SK-N-SH (cell line): ENCODE results near the gene AP3D1. TPM values are rescaled to one million over a fixed set of nuclear protein-coding genes. Genes with fewer than 3 reads are reported as not detected.

Experiments
- CTCF ChIA-PET: fragments of 300-600, 350-600 bp; formaldehyde crosslinking; extraction: SDS; loops from one replicate; lab custom pipeline; 2021; lab: Yijun Ruan, JAX
- POLR2A ChIA-PET: fragments of 350-600 bp; sonication (Branson Sonifier 250); formaldehyde crosslinking; extraction: SDS; loops from one replicate; lab custom pipeline; 2020; ENCODE audit warnings: antibody characterized with exemption, inconsistent platforms; lab: Yijun Ruan, JAX
- DNase-seq: peaks from one replicate; pipeline ENCODE4 v3.0.0; 2012
- H2AFZ ChIP-seq: fragments of 200-600 bp; sonication (generic); 2 replicates; pipeline ENCODE4 v1.8.1; 2016; ENCODE audit warnings: antibody characterized with exemption, mild to moderate bottlenecking, low read depth
- H3F3A ChIP-seq: fragments of 200-600 bp; sonication (generic); replicated peaks from 2 replicates; pipeline ENCODE3; 2016; ENCODE audit warnings: antibody characterized with exemption, mild to moderate bottlenecking; ENCODE audit not compliant: insufficient read depth
- H3K27ac ChIP-seq, 2 experiments: fragments of 200-500 bp in 1 of 2; fragments of 200-600 bp in 1 of 2; sonication (Bioruptor generic) in 1 of 2; sonication (generic), shearing (Covaris generic) in 1 of 2; 2 replicates each; pipeline versions ENCODE4 v1.5.1 to v1.6.1; 2014 to 2016; ENCODE audit warnings: low read depth in 2 of 2, inconsistent platforms in 1 of 2, low read length in 1 of 2, mild to moderate bottlenecking in 1 of 2, mixed read lengths in 1 of 2
- H3K27me3 ChIP-seq: fragments of 200-600 bp; sonication (generic), shearing (Covaris generic); 2 replicates; pipeline ENCODE4 v1.6.1; 2016; ENCODE audit warnings: mixed run types; ENCODE audit not compliant: insufficient read depth
- H3K36me3 ChIP-seq, 2 experiments: fragments of 200-500 bp in 1 of 2; fragments of 200-600 bp in 1 of 2; sonication (Bioruptor generic) in 1 of 2; sonication (generic) in 1 of 2; replicated peaks in 1 of 2; 2 replicates each; pipeline versions ENCODE3 to v1.5.1; 2014 to 2016; ENCODE audit warnings: low read length in 1 of 2, mild to moderate bottlenecking in 1 of 2; ENCODE audit not compliant: insufficient read depth in 2 of 2, control insufficient read depth in 1 of 2
- H3K4me1 ChIP-seq, 2 experiments: fragments of 200-500 bp in 1 of 2; fragments of 200-600 bp in 1 of 2; sonication (Bioruptor generic) in 1 of 2; sonication (generic), shearing (Covaris generic) in 1 of 2; 2 replicates each; pipeline versions ENCODE4 v1.5.1 to v1.6.1; 2014 to 2016; ENCODE audit warnings: low read depth in 1 of 2, low read length in 1 of 2, mixed run types in 1 of 2; ENCODE audit not compliant: insufficient read depth in 2 of 2, control insufficient read depth in 1 of 2
- H3K4me2 ChIP-seq: fragments of 200-600 bp; sonication (generic), shearing (Covaris generic); 2 replicates; pipeline ENCODE4 v1.6.1; 2017; ENCODE audit warnings: mixed run types
- H3K4me3 ChIP-seq, 2 experiments: fragments of 200-500 bp in 1 of 2; fragments of 200-600 bp in 1 of 2; sonication (Bioruptor generic) in 1 of 2; sonication (generic), shearing (Covaris generic) in 1 of 2; 2 replicates each; pipeline versions ENCODE4 v1.5.1 to v1.8.1; 2014 to 2016; ENCODE audit warnings: low read depth in 2 of 2, inconsistent platforms in 1 of 2, low read length in 1 of 2, mild to moderate bottlenecking in 1 of 2, mixed read lengths in 1 of 2, moderate library complexity in 1 of 2
- H3K79me2 ChIP-seq: fragments of 200-600 bp; sonication (generic); 2 replicates; pipeline ENCODE4 v1.8.1; 2017; ENCODE audit warnings: mild to moderate bottlenecking; ENCODE audit not compliant: insufficient read depth
- H3K9ac ChIP-seq: fragments of 200-600 bp; sonication (generic); 2 replicates; pipeline ENCODE4 v1.6.1; 2017; ENCODE audit warnings: mixed run types
- H3K9me2 ChIP-seq: fragments of 200-600 bp; sonication (generic); 2 replicates; pipeline ENCODE4 v1.6.1; 2017; ENCODE audit warnings: mixed run types
- H3K9me3 ChIP-seq: fragments of 200-600 bp; sonication (generic); 2 replicates; pipeline ENCODE4 v1.6.1; 2017; ENCODE audit warnings: mixed run types, mild to moderate bottlenecking, moderate library complexity
- H4K20me1 ChIP-seq: fragments of 200-600 bp; sonication (generic); 2 replicates; pipeline ENCODE4 v1.6.1; 2017; ENCODE audit warnings: mild to moderate bottlenecking, mixed run types; ENCODE audit not compliant: insufficient read depth
- ELF1 ChIP-seq: IDR thresholded peaks from 2 replicates; pipeline ENCODE4 v1.4.0; 2012
- EZH2phosphoT487 ChIP-seq: fragments of 200-600 bp; sonication (generic); IDR thresholded peaks from 2 replicates; pipeline ENCODE4 v1.6.1; 2017; ENCODE audit warnings: low read depth, mixed run types, mild to moderate bottlenecking, antibody characterized with exemption, moderate library complexity, borderline replicate concordance
- FOXJ3 ChIP-seq: sonication (generic); formaldehyde crosslinking; IDR thresholded peaks from 2 replicates; pipeline ENCODE4 v1.5.1; 2020; ENCODE audit warnings: mild to moderate bottlenecking, missing genetic modification reagents
- GATA2 ChIP-seq: sonication (generic); formaldehyde crosslinking; IDR thresholded peaks from 2 replicates; pipeline ENCODE4 v1.5.0; 2020; ENCODE audit warnings: mild to moderate bottlenecking, missing genetic modification reagents
- MEF2A ChIP-seq: IDR thresholded peaks from 2 replicates; pipeline ENCODE4 v1.4.0; 2012; ENCODE audit warnings: low read depth, borderline replicate concordance
- NFIC ChIP-seq: IDR thresholded peaks from 2 replicates; pipeline ENCODE4 v1.4.0; 2012; ENCODE audit warnings: borderline replicate concordance
- POLR2AphosphoS5 ChIP-seq: IDR thresholded peaks from 2 replicates; pipeline ENCODE4 v1.6.1; 2012; ENCODE audit warnings: low read depth, low read length
- RAD21 ChIP-seq: IDR thresholded peaks from 2 replicates; pipeline ENCODE4 v1.6.1; 2012; ENCODE audit warnings: mild to moderate bottlenecking, low read length
- RCOR1 ChIP-seq: fragments of 150-350 bp; IDR thresholded peaks from 2 replicates; pipeline ENCODE4 v1.6.1; 2017; ENCODE audit warnings: antibody characterized with exemption, low read length
- RFX5 ChIP-seq: IDR thresholded peaks from 2 replicates; pipeline ENCODE4 v1.6.1; 2012; ENCODE audit warnings: mild to moderate bottlenecking, improper control_type of control experiment, low read length
- RXRA ChIP-seq: IDR thresholded peaks from 2 replicates; pipeline ENCODE4 v1.4.0; 2012; ENCODE audit warnings: low read depth, mild to moderate bottlenecking, borderline replicate concordance
- SIN3A ChIP-seq: IDR thresholded peaks from 2 replicates; pipeline ENCODE4 v1.6.1; 2012; ENCODE audit warnings: low read depth, mild to moderate bottlenecking, low read length, moderate library complexity, borderline replicate concordance
- TAF1 ChIP-seq: IDR thresholded peaks from 2 replicates; pipeline ENCODE4 v1.6.1; 2012; ENCODE audit warnings: low read depth, mild to moderate bottlenecking, low read length, moderate library complexity, borderline replicate concordance
- TCF12 ChIP-seq: IDR thresholded peaks from 2 replicates; pipeline ENCODE4 v1.4.0; 2012
- USF1 ChIP-seq: IDR thresholded peaks from 2 replicates; pipeline ENCODE4 v1.4.0; 2012; ENCODE audit warnings: low read depth, borderline replicate concordance
- USF2 ChIP-seq: fragments of 150-350 bp; IDR thresholded peaks from 2 replicates; pipeline ENCODE4 v1.6.1; 2017; ENCODE audit warnings: antibody characterized with exemption, low read length, low read depth, borderline replicate concordance
- ZBTB33 ChIP-seq: IDR thresholded peaks from 2 replicates; pipeline ENCODE4 v1.4.0; 2012; ENCODE audit warnings: low read depth, borderline replicate concordance
- WGBS: methylation state at CpG from one replicate; pipeline ENCODE4 v1.1.6; 2017; ENCODE audit warnings: low lambda C conversion rate; 5-methylcytosine and 5-hydroxymethylcytosine counted together
- polyA plus RNA-seq, 3 experiments: library from polyadenylated mRNA; depleted of rRNA; stranded (reverse); fragments of >200 nt; gene quantifications; 2 replicates each; pipeline ENCODE4 v1.2.3, GENCODE V29; 2012
- TF ChIP-seq, protein P1 (sequence below): fragments of 150-350 bp; IDR thresholded peaks from 2 replicates; pipeline ENCODE4 v1.6.1; 2016; ENCODE audit warnings: mild to moderate bottlenecking, low read depth, low read length

The AP3D1 gene
- polyA plus RNA-seq, 1 of the 3 experiments (the other 2 are of a cell fraction), result 127 TPM

GRCh38 chr19:2054763-2055162, 96.6 kb downstream of the AP3D1 start (continued):
- no peak for TF ChIP-seq SIN3A
- TF ChIP-seq USF2, result no peak
- no peak for TF ChIP-seq RAD21
- TF ChIP-seq USF1, result no peak
- TF ChIP-seq RFX5, result no peak
- no peak for TF ChIP-seq POLR2AphosphoS5

GRCh38 chr19:2053601-2054389, 97.6 kb downstream of the AP3D1 start:
- no peak for DNase-seq
- peaks cover 0 to 4% of the 10 kb centered on the region in 2 experiments for H3K36me3 ChIP-seq
- no peak overlapping the region for H3K9ac ChIP-seq
- CTCF ChIA-PET, result interaction anchor here (1.3 to 2.7 kb wide), 2 partner anchors 11 to 34 kb away, joined by 5 to 16 read pairs; no protein-coding TSS in a partner anchor
- H3K4me3 ChIP-seq, result no peak overlapping the region
- H3K27me3 ChIP-seq, result no peaks in the 10 kb centered on the region
- no peaks in the 10 kb centered on the region for H3K9me3 ChIP-seq
- H3K27ac ChIP-seq, result peak overlapping the region in 1 of 2 experiments; percentile 45; a peak in 1 of 4 replicates
- POLR2A ChIA-PET, result interaction anchor here (0.8 kb wide), 1 partner anchor 21 kb away, joined by 3 read pairs; no protein-coding TSS in a partner anchor
- H4K20me1 ChIP-seq, result peaks cover 19% of the 10 kb centered on the region
- H3K79me2 ChIP-seq, result peaks cover 20% of the 10 kb centered on the region; the same call in 1 of the 2 replicates
- WGBS, result 90% methylated on average over 21 of the region's 24 CpGs
- H3K9me2 ChIP-seq, result no peaks in the 10 kb centered on the region
- H3K4me2 ChIP-seq, result no peak overlapping the region
- peaks cover 21 to 45% of the 10 kb centered on the region in 2 experiments; a peak in 3 of 4 replicates for H3K4me1 ChIP-seq
- TF ChIP-seq NFIC, result no peak
- no peak for TF ChIP-seq MEF2A
- TF ChIP-seq GATA2, result no peak
- TF ChIP-seq, protein P1, sequence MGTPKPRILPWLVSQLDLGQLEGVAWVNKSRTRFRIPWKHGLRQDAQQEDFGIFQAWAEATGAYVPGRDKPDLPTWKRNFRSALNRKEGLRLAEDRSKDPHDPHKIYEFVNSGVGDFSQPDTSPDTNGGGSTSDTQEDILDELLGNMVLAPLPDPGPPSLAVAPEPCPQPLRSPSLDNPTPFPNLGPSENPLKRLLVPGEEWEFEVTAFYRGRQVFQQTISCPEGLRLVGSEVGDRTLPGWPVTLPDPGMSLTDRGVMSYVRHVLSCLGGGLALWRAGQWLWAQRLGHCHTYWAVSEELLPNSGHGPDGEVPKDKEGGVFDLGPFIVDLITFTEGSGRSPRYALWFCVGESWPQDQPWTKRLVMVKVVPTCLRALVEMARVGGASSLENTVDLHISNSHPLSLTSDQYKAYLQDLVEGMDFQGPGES, result no peak
- no peak for TF ChIP-seq RCOR1
- no peak for TF ChIP-seq SIN3A
- TF ChIP-seq RXRA, result no peak
- TF ChIP-seq POLR2AphosphoS5, result no peak
- no peak for TF ChIP-seq TAF1
- TF ChIP-seq EZH2phosphoT487, result no peak
- no peak for TF ChIP-seq USF2
- TF ChIP-seq TCF12, result no peak
- no peak for TF ChIP-seq ZBTB33
- no peak for TF ChIP-seq ELF1
- TF ChIP-seq FOXJ3 (CRISPR knock-in tag), result no peak
- peaks cover 17% of the 10 kb centered on the region for H3F3A ChIP-seq
- H2AFZ ChIP-seq, result no peak overlapping the region
